Measurements from ENCODE around the gene COL4A6.

The COL4A6 gene

DNA sequence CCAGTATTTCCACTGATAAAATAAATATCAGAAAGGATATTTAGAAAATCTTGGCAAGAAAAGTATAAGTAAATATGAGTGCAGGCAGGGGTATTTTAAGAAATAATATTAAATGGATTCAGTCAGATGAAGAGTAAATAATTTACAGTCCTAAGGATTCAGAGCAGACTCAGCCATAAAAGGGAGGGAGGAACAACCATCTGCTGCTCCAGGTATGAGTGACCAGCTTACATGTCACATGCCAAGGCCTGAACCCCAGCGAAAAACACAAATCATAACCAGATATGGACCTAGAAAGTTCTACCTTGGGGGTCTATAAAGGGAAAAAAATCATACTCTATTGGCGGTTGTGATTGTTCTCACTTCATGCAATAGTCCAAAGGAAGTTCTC is 166.8 kb downstream of the COL4A6 start:
- no peaks in the 10 kb centered on the region for H3K36me3 ChIP-seq (ENCODE audit: insufficient read depth, low read length)

GRCh38 chrX:108270739-108271396 is 167.4 kb downstream of the COL4A6 start:
- Histone ChIP-seq H3K9me3 (ENCODE audit: low read length) (no peaks in the 10 kb centered on the region), H3K27me3 (ENCODE audit: insufficient read depth, low read length) (no peaks in the 10 kb centered on the region), H3K4me1 (ENCODE audit: insufficient read depth, low read length) (no peaks in the 10 kb centered on the region), H3K4me3 (ENCODE audit: low read length) (no peak overlapping the region), H3K36me3 (ENCODE audit: insufficient read depth, low read length) (no peaks in the 10 kb centered on the region), H2AFZ (ENCODE audit: low read depth, low read length) (no peak overlapping the region)

More for the DNA sequence above, 166.8 kb downstream of the COL4A6 start:
- no peaks in the 10 kb centered on the region for H3K27me3 ChIP-seq (ENCODE audit: insufficient read depth, low read length)
- no peaks in the 10 kb centered on the region for H3K9me3 ChIP-seq (ENCODE audit: low read length)
- no peaks in the 10 kb centered on the region for H3K4me1 ChIP-seq (ENCODE audit: insufficient read depth, low read length)
- no peak overlapping the region for H2AFZ ChIP-seq (ENCODE audit: low read depth, low read length)
- H3K4me3 ChIP-seq (ENCODE audit: low read length) = no peak overlapping the region

GRCh38 chrX:108270280-108270679 is 167.9 kb downstream of the COL4A6 start:
- Histone ChIP-seq H3K4me3 (ENCODE audit: low read length) (no peak overlapping the region), H3K9me3 (ENCODE audit: low read length) (no peaks in the 10 kb centered on the region), H3K4me1 (ENCODE audit: insufficient read depth, low read length) (no peaks in the 10 kb centered on the region), H3K36me3 (ENCODE audit: insufficient read depth, low read length) (no peaks in the 10 kb centered on the region), H2AFZ (ENCODE audit: low read depth, low read length) (no peak overlapping the region), H3K27me3 (ENCODE audit: insufficient read depth, low read length) (no peaks in the 10 kb centered on the region)

- Histone ChIP-seq H3K27me3 (ENCODE audit: insufficient read depth, low read length) (no peaks in the 10 kb centered on the region), H3K4me1 (ENCODE audit: insufficient read depth, low read length) (no peaks in the 10 kb centered on the region), H3K9me3 (ENCODE audit: low read length) (no peaks in the 10 kb centered on the region), H2AFZ (ENCODE audit: low read depth, low read length) (no peak overlapping the region), H3K4me3 (ENCODE audit: low read length) (no peak overlapping the region), H3K36me3 (ENCODE audit: insufficient read depth, low read length) (no peaks in the 10 kb centered on the region)
These were observed 169.7 kb downstream of the COL4A6 start for GRCh38 chrX:108268434-108269080.

DNA sequence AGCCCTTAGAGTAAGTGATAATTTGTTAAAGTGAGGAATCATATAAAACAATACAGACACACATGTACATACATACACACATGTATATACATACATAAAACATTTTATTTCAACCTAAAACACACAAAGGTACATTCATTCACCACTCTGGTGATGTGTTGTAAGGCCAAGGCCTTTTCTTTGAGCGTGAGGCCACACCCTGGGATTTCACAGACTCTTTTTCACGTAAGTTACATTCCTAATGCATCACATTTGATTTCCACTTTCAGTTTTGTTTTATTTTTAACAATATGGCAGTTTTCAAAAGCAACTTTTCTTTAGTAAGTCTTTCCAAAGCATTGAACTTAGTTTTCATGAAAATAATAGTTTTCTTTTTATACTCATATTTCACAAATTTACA is 170.7 kb downstream of the COL4A6 start:
- no peaks in the 10 kb centered on the region for H3K4me1 ChIP-seq (ENCODE audit: insufficient read depth, low read length)
- H3K36me3 ChIP-seq (ENCODE audit: insufficient read depth, low read length) = no peaks in the 10 kb centered on the region
- H2AFZ ChIP-seq (ENCODE audit: low read depth, low read length) = no peak overlapping the region
- no peak overlapping the region for H3K4me3 ChIP-seq (ENCODE audit: low read length)
- H3K9me3 ChIP-seq (ENCODE audit: low read length) = no peaks in the 10 kb centered on the region
- H3K27me3 ChIP-seq (ENCODE audit: insufficient read depth, low read length) = no peaks in the 10 kb centered on the region

GRCh38 chrX:108264376-108264775 is 173.8 kb downstream of the COL4A6 start:
- Histone ChIP-seq H3K4me1 (ENCODE audit: insufficient read depth, low read length) (no peaks in the 10 kb centered on the region), H3K4me3 (ENCODE audit: low read length) (no peak overlapping the region), H3K9me3 (ENCODE audit: low read length) (no peaks in the 10 kb centered on the region), H3K36me3 (ENCODE audit: insufficient read depth, low read length) (no peaks in the 10 kb centered on the region), H2AFZ (ENCODE audit: low read depth, low read length) (no peak overlapping the region), H3K27me3 (ENCODE audit: insufficient read depth, low read length) (no peaks in the 10 kb centered on the region)

DNA sequence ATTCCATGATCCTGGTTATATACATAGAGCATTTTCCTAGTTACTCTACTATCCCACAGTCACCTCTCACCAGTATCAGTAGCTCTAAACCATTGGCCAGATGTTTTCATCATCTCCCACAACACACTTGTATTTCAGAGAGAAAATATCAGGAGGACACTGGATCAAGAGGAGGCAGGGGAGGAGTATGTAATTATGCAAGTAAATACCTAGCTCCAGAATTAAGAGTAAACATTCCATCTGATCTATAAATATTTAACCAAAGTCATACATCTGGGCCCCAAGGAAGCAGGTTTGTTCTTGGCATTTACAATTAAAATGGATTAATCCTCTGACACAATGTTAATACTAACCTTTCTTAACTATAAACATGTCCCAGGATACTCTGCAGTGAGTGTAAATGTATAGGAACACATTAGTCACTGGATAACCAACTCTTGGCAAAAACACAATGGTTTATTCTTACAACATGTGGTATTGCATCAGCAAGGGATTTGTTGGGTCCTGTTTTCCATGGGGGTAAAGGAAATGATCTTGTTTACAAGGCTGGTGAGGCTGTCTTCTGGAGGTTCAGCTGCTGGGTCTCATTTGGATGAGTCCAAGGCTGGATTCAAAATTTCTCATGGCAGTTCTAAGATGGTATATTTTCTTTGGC is 176.5 kb downstream of the COL4A6 start:
- Histone ChIP-seq H2AFZ (ENCODE audit: low read depth, low read length) (no peak overlapping the region), H3K4me3 (ENCODE audit: low read length) (no peak overlapping the region), H3K27me3 (ENCODE audit: insufficient read depth, low read length) (no peaks in the 10 kb centered on the region), H3K9me3 (ENCODE audit: low read length) (no peaks in the 10 kb centered on the region), H3K36me3 (ENCODE audit: insufficient read depth, low read length) (no peaks in the 10 kb centered on the region), H3K4me1 (ENCODE audit: insufficient read depth, low read length) (no peaks in the 10 kb centered on the region)

DNA sequence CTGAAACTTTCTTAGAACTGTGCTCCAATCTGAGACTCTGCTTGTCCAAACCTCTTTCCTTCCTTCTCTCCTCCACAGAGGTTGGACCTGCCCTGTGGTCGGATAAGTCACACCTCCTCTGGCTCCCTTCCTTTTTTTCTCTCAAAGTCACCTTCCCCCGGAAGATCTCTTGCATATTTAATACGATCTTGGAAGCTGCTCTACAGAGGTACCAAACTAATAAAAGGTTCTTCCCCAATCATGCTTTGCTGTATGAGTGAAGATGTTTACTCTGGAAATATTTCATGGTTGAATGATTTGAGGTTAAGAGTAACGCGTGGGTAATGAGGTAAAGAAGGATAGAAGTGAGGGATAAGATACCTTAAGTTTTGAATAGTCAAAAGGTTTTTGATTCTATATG is 180.7 kb downstream of the COL4A6 start:
- Histone ChIP-seq H3K4me1 (ENCODE audit: insufficient read depth, low read length) (no peaks in the 10 kb centered on the region), H3K4me3 (ENCODE audit: low read length) (no peak overlapping the region), H3K27me3 (ENCODE audit: insufficient read depth, low read length) (no peaks in the 10 kb centered on the region), H2AFZ (ENCODE audit: low read depth, low read length) (no peak overlapping the region), H3K9me3 (ENCODE audit: low read length) (no peaks in the 10 kb centered on the region), H3K36me3 (ENCODE audit: insufficient read depth, low read length) (no peaks in the 10 kb centered on the region)

GRCh38 chrX:108254636-108255035 is 183.6 kb downstream of the COL4A6 start:
- H3K4me3 ChIP-seq (ENCODE audit: low read length) = no peak overlapping the region
- H3K4me1 ChIP-seq (ENCODE audit: insufficient read depth, low read length) = peaks cover 6% of the 10 kb centered on the region
- H3K9me3 ChIP-seq (ENCODE audit: low read length) = no peaks in the 10 kb centered on the region
- H3K27me3 ChIP-seq (ENCODE audit: insufficient read depth, low read length) = no peaks in the 10 kb centered on the region
- H2AFZ ChIP-seq (ENCODE audit: low read depth, low read length) = no peak overlapping the region
- H3K36me3 ChIP-seq (ENCODE audit: insufficient read depth, low read length) = no peaks in the 10 kb centered on the region

- Histone ChIP-seq H3K36me3 (ENCODE audit: insufficient read depth, low read length) (no peaks in the 10 kb centered on the region), H3K4me1 (ENCODE audit: insufficient read depth, low read length) (peaks cover 6% of the 10 kb centered on the region), H2AFZ (ENCODE audit: low read depth, low read length) (no peak overlapping the region), H3K27me3 (ENCODE audit: insufficient read depth, low read length) (no peaks in the 10 kb centered on the region), H3K4me3 (ENCODE audit: low read length) (no peak overlapping the region), H3K9me3 (ENCODE audit: low read length) (no peaks in the 10 kb centered on the region)
These were observed 187.3 kb downstream of the COL4A6 start for GRCh38 chrX:108250654-108251579.

DNA sequence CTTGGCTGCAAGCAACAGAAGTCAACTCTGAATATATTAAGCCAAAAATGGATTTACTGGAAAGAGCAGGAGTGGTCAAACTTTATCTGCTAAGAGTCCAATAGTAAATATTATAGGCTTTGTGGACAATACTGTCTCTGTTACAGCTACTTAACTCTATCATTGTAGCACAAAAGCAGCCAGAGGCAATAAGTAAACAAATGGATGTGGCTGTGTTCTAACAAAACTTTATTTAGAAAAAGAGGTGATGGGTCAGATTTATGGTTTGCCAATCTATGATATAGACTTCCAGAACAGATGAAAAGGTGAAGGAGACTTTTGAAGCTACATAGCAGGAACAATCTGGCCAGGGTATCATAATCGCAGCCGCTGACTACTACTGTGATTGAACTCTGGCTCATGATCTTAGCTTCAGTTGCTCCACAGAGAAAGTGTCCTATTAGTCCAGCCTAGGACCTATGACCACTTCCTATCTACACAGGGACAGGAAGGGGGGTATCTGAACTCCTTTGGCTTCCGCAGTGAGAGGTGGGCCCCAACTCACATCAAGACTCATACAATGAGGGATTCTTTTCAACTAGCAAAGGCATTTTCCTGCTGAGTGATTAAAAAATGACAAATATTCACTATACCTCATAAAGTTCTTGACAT is 191.8 kb downstream of the COL4A6 start:
- Histone ChIP-seq H3K4me3 (ENCODE audit: low read length) (no peak overlapping the region), H3K9me3 (ENCODE audit: low read length) (no peaks in the 10 kb centered on the region), H2AFZ (ENCODE audit: low read depth, low read length) (no peak overlapping the region), H3K4me1 (ENCODE audit: insufficient read depth, low read length) (peaks cover 6% of the 10 kb centered on the region), H3K27me3 (ENCODE audit: insufficient read depth, low read length) (no peaks in the 10 kb centered on the region), H3K36me3 (ENCODE audit: insufficient read depth, low read length) (no peaks in the 10 kb centered on the region)

DNA sequence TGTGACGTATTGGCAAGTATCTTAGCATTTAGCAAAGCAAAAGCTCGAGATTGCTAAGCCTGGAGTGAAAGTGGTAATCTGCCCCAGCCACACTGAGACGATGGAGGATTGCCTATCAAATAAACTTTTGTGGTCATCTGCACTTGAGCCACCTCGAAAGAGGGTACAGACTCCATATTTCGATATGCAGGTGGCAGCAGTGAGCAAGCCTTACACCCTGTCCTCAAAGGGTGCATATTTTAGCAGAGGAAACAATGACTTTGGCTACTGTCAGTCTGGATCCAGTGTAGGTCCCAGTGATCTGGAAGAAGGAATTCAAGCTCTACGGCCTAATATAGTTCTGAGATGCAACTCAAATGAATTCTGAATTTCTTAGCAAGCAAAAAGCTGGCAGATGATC is 192.8 kb downstream of the COL4A6 start:
- no peaks in the 10 kb centered on the region for H3K27me3 ChIP-seq (ENCODE audit: insufficient read depth, low read length)
- H3K36me3 ChIP-seq (ENCODE audit: insufficient read depth, low read length) = no peaks in the 10 kb centered on the region

More for the DNA sequence above, 192.8 kb downstream of the COL4A6 start:
- Histone ChIP-seq H3K4me1 (ENCODE audit: insufficient read depth, low read length) (peaks cover under 1% of the 10 kb centered on the region), H3K9me3 (ENCODE audit: low read length) (no peaks in the 10 kb centered on the region), H2AFZ (ENCODE audit: low read depth, low read length) (no peak overlapping the region), H3K4me3 (ENCODE audit: low read length) (no peak overlapping the region)

Data from neuron (in vitro differentiated cells).